ENCODE results near the gene RALGPS1.

Gene RALGPS1

DNA sequence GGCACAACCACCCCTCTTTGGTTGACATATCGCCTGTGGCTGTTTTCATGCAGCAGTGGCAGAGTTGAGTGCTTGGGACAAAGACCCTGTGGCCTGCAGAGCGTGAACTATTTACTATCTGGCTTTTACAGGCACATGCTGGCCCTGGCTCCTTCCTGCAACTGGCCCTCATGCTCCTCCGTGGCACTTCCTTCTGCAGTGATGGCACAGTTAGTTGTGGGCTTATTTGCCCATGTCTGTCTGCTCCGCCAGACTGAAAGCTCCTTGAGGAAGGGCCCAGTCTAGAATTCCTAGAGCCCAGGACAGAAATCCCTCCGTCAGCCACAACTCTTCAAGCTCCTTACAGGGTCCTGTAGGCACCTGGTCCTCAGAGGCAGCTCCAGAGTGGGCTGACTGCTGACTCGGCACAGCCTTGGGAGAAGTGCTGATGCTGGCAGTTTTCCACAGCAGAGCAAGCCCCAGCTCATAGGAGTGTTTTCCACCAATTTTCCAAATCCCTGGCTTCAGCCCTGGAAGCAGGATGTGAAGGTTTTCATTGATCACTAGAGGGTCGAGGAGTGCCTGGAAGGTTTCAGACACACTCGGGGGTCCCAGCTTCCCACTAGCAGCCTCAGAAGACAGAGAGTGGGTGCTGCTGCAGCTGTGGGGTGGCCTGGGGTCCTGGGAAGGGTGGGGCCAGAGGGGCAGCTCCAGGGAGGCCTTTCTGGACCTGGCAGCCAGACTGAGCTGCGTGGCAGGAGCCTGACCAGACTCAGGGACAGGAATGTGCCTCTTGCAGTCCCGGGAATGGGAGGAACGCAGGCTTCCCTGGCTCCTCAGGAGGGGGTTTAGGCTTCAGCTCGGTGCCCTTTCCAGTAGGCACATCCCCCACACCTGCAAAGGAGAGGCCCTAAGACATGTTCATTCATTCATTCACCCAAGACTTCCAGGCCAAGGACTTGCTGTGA lies 264.4 kb downstream of the RALGPS1 start:
- H3K27ac ChIP-seq, result peak overlapping the region; percentile 97
- TF ChIP-seq, protein P1, sequence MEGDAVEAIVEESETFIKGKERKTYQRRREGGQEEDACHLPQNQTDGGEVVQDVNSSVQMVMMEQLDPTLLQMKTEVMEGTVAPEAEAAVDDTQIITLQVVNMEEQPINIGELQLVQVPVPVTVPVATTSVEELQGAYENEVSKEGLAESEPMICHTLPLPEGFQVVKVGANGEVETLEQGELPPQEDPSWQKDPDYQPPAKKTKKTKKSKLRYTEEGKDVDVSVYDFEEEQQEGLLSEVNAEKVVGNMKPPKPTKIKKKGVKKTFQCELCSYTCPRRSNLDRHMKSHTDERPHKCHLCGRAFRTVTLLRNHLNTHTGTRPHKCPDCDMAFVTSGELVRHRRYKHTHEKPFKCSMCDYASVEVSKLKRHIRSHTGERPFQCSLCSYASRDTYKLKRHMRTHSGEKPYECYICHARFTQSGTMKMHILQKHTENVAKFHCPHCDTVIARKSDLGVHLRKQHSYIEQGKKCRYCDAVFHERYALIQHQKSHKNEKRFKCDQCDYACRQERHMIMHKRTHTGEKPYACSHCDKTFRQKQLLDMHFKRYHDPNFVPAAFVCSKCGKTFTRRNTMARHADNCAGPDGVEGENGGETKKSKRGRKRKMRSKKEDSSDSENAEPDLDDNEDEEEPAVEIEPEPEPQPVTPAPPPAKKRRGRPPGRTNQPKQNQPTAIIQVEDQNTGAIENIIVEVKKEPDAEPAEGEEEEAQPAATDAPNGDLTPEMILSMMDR (conservative IDR thresholded peaks at IDR 0.05), result no peak

DNA sequence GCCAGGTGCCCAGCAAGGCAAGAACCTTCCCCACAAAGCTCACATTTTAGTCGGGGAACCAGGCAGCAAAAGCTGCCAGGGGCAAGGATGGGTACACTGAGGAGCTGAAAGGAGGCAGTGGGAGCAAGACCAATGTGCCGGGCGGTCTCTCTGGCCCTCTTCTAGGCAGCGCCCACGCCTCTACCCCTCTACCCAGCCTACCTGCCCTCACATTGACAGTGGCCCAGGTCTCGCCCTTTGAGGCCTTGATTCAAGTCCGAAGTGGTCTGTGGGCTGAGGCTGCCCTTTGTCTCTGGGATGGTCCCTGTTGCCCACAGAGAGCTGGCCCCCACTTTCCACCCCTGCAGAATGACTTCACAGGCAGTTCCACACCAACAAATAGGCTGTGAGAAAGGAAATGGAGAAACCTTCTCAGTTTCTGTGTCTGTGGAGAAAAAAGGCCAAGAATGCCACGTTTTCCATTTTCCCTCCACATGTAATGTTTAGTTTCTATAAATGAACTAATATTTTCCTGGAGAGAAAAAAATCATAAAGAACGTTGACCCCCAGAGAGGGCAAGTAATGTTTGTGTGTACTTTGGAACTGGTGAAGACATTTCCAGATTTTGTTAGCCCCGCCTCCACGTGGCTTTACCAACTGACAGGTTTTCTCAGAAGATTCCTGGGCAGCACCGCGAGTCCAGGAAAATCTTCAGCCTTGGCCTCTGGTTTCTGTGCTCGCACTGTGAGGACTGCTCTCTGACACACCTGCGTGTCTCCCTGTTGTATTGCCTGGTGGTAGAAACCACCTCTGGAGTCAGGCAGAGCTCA lies 265.3 kb downstream of the RALGPS1 start:
- peak overlapping the region; percentile 97 for H3K27ac ChIP-seq
- TF ChIP-seq, protein P1 (conservative IDR thresholded peaks at IDR 0.05), result no peak

DNA sequence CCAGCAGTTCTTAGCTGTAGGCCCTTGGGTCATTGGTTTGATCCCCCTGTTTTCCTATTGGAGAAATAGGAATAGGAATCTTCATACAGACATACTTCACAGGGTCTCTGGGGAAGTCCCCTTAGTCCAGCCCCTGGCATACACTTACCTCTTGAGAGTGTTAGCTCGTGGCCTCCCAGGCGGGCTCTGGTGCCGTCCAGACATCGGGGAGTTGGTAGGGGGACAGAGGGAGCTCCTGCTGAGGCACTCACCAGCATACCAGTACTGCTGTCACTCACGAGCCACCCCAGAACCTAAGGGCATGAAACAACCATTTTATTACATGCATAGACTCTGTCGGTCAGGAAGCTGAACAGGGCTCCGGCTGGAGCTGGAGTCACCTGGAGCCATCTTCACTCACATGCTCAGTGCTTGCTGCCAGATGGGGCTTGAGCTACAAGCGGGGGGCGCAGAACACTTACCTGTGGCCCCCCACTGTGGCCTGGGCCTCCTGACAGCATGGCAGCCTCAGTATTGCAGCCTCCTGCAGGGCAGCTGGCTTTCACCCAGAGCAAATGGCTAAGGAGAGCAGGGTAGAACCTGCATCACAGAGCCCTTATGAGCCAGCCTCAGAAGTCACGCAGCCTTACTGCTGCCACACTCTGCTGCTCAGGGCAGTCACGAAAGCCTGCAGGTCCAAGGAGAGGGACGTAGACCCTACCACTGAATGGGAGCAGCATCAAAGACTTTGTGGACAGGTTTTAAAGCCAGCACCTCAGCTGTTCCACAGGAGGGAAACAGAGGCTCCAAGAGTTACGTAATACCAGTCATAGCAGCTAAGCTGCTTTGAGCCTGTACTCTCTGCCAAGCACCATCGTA lies 266.1 kb downstream of the RALGPS1 start:
- TF ChIP-seq, protein P1 (conservative IDR thresholded peaks at IDR 0.05), result no peak
- peak overlapping the region; percentile 97 for H3K27ac ChIP-seq

DNA sequence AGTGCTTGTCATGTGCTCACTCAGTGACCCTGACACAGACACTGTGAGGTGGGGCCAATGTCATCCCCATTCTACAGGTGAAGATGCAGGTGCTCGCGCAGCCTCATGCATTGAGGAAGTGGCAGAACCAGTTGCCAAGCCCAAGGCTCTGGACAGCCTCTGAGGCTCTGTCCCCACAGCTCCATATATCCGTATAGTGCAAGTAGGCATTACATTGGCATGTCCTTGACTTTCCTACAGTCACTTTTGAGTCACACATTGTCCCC lies 266.7 kb downstream of the RALGPS1 start:
- TF ChIP-seq, protein P1 (conservative IDR thresholded peaks at IDR 0.05), result no peak
- peak overlapping the region; percentile 97; the same call in 1 of the 2 replicates for H3K27ac ChIP-seq

DNA sequence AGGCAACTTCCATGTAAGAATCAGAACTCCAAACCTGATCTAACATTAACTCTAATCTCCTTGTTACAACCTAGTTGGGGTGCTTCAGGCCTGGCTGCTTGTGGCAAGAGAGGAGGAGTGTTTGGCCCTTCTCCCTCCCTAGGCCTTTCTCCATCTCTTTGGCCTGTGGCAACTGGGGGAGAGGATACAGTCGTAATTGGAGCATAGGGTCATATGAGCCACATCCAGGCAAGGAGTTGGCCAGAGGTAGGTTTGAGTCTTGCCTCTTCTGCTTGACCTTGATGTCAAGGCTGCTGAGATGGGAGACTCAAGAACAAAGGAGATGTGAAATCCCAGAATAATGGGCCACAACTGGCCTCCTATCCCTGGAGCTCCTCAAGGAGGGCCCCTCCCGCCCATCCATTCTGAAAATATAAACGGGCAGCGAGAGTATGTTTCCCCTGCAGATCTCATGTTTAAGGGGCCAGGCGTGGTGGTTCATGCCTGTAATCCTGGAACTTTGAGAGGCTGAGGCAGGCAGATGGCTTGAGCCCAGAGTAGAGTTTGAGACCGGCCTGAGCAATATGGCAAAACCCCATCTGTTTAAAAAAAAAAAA lies 267.1 kb downstream of the RALGPS1 start:
- TF ChIP-seq, protein P1 (conservative IDR thresholded peaks at IDR 0.05), result no peak
- H3K27ac ChIP-seq, result no peak overlapping the region; the same call in 1 of the 2 replicates

DNA sequence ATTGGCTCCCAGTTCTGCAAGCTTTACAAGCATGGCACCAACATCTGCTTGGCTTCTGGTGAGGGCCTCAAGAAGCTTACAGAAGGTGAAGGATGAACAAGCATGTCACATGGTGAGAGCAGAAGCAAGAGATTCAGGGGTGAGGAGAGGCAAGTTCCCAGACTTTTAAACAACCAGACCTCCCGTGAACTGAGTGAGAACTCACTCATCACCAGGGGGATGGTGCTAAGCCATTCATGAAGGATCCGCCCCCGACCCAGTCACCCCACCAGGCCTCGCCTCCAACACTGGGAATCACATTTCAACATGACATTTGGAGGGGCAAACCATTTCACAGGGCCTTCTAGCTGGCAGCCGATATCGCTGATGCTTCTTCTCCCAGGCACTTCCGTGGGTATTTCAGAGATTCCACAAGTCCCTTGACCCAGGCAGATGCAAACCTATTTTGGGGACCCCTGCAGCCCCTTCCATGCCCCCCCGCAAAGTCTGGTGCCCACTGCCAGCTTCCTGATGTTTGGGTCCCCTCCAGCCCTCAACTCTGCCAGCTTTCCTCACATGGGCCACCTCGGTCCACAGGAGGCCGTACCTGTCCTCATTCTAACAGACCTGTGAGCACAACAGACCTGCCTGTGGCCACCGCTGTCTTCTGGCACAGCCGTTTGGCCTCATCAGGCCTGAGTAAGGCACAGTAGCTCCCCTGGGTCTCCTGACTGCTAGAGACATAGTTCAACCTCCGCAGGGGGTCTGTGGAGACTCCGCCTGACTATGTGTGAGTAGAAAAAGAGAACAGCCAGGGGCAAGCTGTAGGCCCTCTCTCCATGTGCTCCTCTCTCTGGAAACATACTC lies 268.5 kb downstream of the RALGPS1 start:
- TF ChIP-seq, protein P1 (conservative IDR thresholded peaks at IDR 0.05), result no peak
- no peak overlapping the region for H3K27ac ChIP-seq

Measured in VCaP (cell line).